OCI-LY1 (cell line): ENCODE measurements around the gene SLC22A25.

Experiments used
- H2AFZ ChIP-seq: fragments of 200-600 bp; sonication (generic), shearing (Covaris generic); 2 replicates; pipeline ENCODE4 v1.6.0; 2014; ENCODE audit warnings: antibody characterized with exemption, mild to moderate bottlenecking, low read length
- H3F3A ChIP-seq: fragments of 200-600 bp; sonication (generic), shearing (Covaris generic); 2 replicates; pipeline ENCODE4 v1.6.0; 2014; ENCODE audit warnings: mild to moderate bottlenecking, antibody characterized with exemption, low read length, moderate library complexity; ENCODE audit not compliant: insufficient read depth
- H3K27ac ChIP-seq: fragments of 200-600 bp; sonication (generic); 2 replicates; pipeline ENCODE4 v1.5.1; 2014; ENCODE audit warnings: low read length, mixed run types, mild to moderate bottlenecking, low read depth; ENCODE audit not compliant: poor library complexity, severe bottlenecking
- H3K27me3 ChIP-seq: fragments of 200-600 bp; sonication (generic); 2 replicates; pipeline ENCODE4 v1.6.0; 2014; ENCODE audit warnings: antibody characterized with exemption, mild to moderate bottlenecking, low read length, moderate library complexity; ENCODE audit not compliant: insufficient read depth
- H3K36me3 ChIP-seq: fragments of 200-600 bp; sonication (generic); 2 replicates; pipeline ENCODE4 v1.6.1; 2014; ENCODE audit warnings: mild to moderate bottlenecking, antibody characterized with exemption, low read length, moderate library complexity, mixed read lengths; ENCODE audit not compliant: insufficient read depth
- H3K4me1 ChIP-seq: fragments of 200-600 bp; sonication (generic); 2 replicates; pipeline ENCODE4 v1.5.1; 2014; ENCODE audit warnings: mild to moderate bottlenecking, low read length, moderate library complexity; ENCODE audit not compliant: insufficient read depth, severe bottlenecking
- H3K4me2 ChIP-seq: fragments of 200-600 bp; sonication (generic), shearing (Covaris generic); 2 replicates; pipeline ENCODE4 v1.6.1; 2014; ENCODE audit warnings: low read length
- H3K4me3 ChIP-seq: fragments of 200-600 bp; sonication (generic); 2 replicates; pipeline ENCODE4 v1.5.1; 2014; ENCODE audit warnings: low read length, low read depth, mild to moderate bottlenecking, mixed read lengths; ENCODE audit not compliant: poor library complexity, severe bottlenecking
- H3K79me2 ChIP-seq: fragments of 200-600 bp; shearing (Covaris generic); 2 replicates; pipeline ENCODE4 v1.6.1; 2016; ENCODE audit warnings: mixed run types, low read length, mixed read lengths; ENCODE audit not compliant: insufficient read depth
- H3K9ac ChIP-seq: fragments of 200-600 bp; sonication (generic), shearing (Covaris generic); 2 replicates; pipeline ENCODE4 v1.6.1; 2014; ENCODE audit warnings: mild to moderate bottlenecking, low read length, mixed read lengths
- H3K9me2 ChIP-seq: fragments of 200-600 bp; sonication (generic), shearing (Covaris generic); 2 replicates; pipeline ENCODE4 v1.6.1; 2014; ENCODE audit warnings: low read depth, mild to moderate bottlenecking, low read length, mixed read lengths
- H3K9me3 ChIP-seq: fragments of 200-600 bp; shearing (Covaris generic); 2 replicates; pipeline ENCODE4 v1.6.1; 2014; ENCODE audit warnings: low read length, mixed read lengths
- H4K20me1 ChIP-seq: fragments of 200-600 bp; sonication (generic), shearing (Covaris generic); 2 replicates; pipeline ENCODE4 v1.6.0; 2016; ENCODE audit warnings: mild to moderate bottlenecking, low read length; ENCODE audit not compliant: insufficient read depth
- CTCF ChIP-seq: fragments of 200-600 bp; sonication (generic), shearing (Covaris generic); IDR thresholded peaks from 2 replicates; pipeline ENCODE4 v1.5.1; 2017; ENCODE audit warnings: mild to moderate bottlenecking, antibody characterized with exemption, low read length, moderate library complexity, mixed read lengths
- EZH2 ChIP-seq: fragments of 200-600 bp; sonication (generic), shearing (Covaris generic); IDR thresholded peaks from 2 replicates; pipeline ENCODE4 v1.8.0; 2017; ENCODE audit warnings: borderline replicate concordance, mixed run types, mild to moderate bottlenecking, antibody characterized with exemption, low read length, moderate library complexity, mixed read lengths

Gene SLC22A25

DNA sequence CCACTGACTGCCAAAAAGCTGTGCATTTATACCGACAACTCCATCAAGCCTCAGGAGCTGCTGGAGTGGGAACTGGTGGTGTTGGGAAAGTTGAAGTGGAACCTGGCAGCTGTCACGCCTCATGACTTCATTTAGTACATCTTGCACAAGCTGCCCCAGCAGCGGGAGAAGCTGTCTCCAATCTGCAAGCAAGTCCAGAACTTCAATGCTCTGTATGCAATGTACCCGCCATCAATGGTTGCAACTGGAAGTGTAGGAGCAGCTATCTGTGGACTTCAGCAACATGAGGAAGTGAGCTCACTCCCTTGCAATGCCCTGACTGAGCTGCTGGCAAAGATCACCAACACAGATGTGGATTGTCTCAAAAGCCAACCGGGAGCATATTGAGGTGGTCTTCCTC is at the start of gene SLC22A25:
Gene SLC22A25, minus strand, starts transcription at position 67 of the 400 bp plus-strand sequence. CDS start 13,947 bp downstream, outside the sequence.
- Histone ChIP-seq H3K27me3 (no peaks in the 10 kb centered on the region), H3K27ac (no peak within 1 kb of the TSS), H3K36me3 (no peaks in the 10 kb centered on the region), H3K4me2 (no peak within 1 kb of the TSS), H2AFZ (no peak within 1 kb of the TSS), H4K20me1 (no peaks in the 10 kb centered on the region), H3K9ac (no peak within 1 kb of the TSS), H3K79me2 (no peaks in the 10 kb centered on the region), H3K9me3 (no peaks in the 10 kb centered on the region), H3K9me2 (no peaks in the 10 kb centered on the region), H3F3A (no peaks in the 10 kb centered on the region), H3K4me3 (no peak within 1 kb of the TSS), H3K4me1 (no peaks in the 10 kb centered on the region)
- no peak for TF ChIP-seq EZH2
- TF ChIP-seq CTCF = no peak

DNA sequence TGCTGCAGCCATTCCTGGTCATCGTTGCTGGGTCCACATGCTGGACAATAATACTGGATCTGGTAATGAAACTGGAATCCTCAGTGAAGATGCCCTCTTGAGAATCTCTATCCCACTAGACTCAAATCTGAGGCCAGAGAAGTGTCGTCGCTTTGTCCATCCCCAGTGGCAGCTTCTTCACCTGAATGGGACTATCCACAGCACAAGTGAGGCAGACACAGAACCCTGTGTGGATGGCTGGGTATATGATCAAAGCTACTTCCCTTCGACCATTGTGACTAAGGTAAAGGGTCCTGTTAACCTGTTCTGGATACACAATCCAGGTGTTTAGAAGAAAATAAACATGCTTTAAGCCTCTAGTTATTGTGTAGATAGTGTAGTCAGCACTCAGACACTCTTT is 46.9 kb upstream of the SLC22A25 start:
- no peak overlapping the region for H3K27ac ChIP-seq
- H3K4me2 ChIP-seq = no peak overlapping the region
- H2AFZ ChIP-seq = no peak overlapping the region

DNA sequence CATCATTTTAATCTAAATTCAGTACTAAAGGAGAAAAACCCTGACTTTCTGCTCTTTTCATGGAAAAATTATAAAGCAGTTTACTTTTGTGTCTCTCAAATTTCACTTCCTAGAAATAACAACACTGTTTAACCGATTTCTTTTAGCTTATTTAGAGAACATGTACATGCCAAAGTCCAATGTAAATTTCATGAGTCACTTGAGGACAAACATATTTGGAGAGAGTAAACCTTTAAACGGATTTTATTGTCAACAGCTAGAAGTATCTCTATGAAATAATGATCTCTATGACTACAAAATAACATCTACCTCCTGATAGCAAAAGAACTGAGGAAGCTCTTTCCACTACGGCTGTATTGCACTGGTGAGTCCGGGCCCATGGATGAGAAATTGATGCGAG is 46.3 kb upstream of the SLC22A25 start:
- no peaks in the 10 kb centered on the region for H3K36me3 ChIP-seq
- H3K27ac ChIP-seq = no peak overlapping the region
- H3K27me3 ChIP-seq = no peaks in the 10 kb centered on the region
- no peak overlapping the region for H3K4me2 ChIP-seq
- no peaks in the 10 kb centered on the region for H3K79me2 ChIP-seq
- no peaks in the 10 kb centered on the region for H3F3A ChIP-seq
- no peaks in the 10 kb centered on the region for H3K9me3 ChIP-seq
- no peak for TF ChIP-seq EZH2
- TF ChIP-seq CTCF = no peak
- H3K4me1 ChIP-seq = no peaks in the 10 kb centered on the region
- H4K20me1 ChIP-seq = no peaks in the 10 kb centered on the region
- no peak overlapping the region for H3K9ac ChIP-seq
- H2AFZ ChIP-seq = no peak overlapping the region
- no peak overlapping the region for H3K4me3 ChIP-seq
- H3K9me2 ChIP-seq = no peaks in the 10 kb centered on the region

More for the DNA sequence above, 46.9 kb upstream of the SLC22A25 start:
- no peak for TF ChIP-seq CTCF
- no peak for TF ChIP-seq EZH2
- Histone ChIP-seq H3K9me3 (no peaks in the 10 kb centered on the region), H3F3A (no peaks in the 10 kb centered on the region), H3K9me2 (no peaks in the 10 kb centered on the region), H4K20me1 (no peaks in the 10 kb centered on the region), H3K4me1 (no peaks in the 10 kb centered on the region), H3K79me2 (no peaks in the 10 kb centered on the region), H3K4me3 (no peak overlapping the region), H3K36me3 (no peaks in the 10 kb centered on the region), H3K27me3 (no peaks in the 10 kb centered on the region), H3K9ac (no peak overlapping the region)
